HG03378 (cell line): ENCODE results near the gene TSSK2.

ENCODE experiments used
- ATAC-seq: cut with Tn5 transposase; IDR thresholded peaks from one replicate; pipeline ENCODE4 v1.9.1; 2021; ENCODE audit warnings: mild to moderate bottlenecking, moderate library complexity; ENCODE audit not compliant: unreplicated experiment

TSSK2 gene

GRCh38 chr22:19179497-19180048 is 48.5 kb downstream of the TSSK2 start:
- peak; percentile 34 for ATAC-seq

GRCh38 chr22:19180234-19180633 is 49.1 kb downstream of the TSSK2 start:
- no peak for ATAC-seq

GRCh38 chr22:19180740-19181410 is 49.8 kb downstream of the TSSK2 start:
- no peak for ATAC-seq

- ATAC-seq = no peak
Measured at GRCh38 chr22:19181786-19182471, 50.8 kb downstream of the TSSK2 start.
